GM23338 (cell line): ENCODE measurements around the gene SPTLC2. TPM values are rescaled to one million over a fixed set of nuclear protein-coding genes. Genes with fewer than 3 reads are reported as not detected.
"Not testable (repeated sequence)": the region's sequence is repeated elsewhere in the genome, so short reads cannot be mapped to it uniquely, and the experiment has no call there.

Experiments
- ATAC-seq: fragments of 200-7000 bp; cut with Tn5 transposase; 3 replicates; pipeline ENCODE4 v1.9.1; 2020
- DNase-seq: peaks from one replicate; pipeline ENCODE4 v3.0.0-alpha.2; 2015; ENCODE audit warnings: low spot score
- H2AFZ ChIP-seq: fragments of 200-600 bp; sonication (generic); 2 replicates; pipeline ENCODE4 v1.8.0; 2016; ENCODE audit warnings: antibody characterized with exemption, mild to moderate bottlenecking, moderate library complexity
- H3F3A ChIP-seq: fragments of 200-600 bp; sonication (generic); replicated peaks from 2 replicates; pipeline ENCODE4 v1.8.0; 2017; ENCODE audit warnings: antibody characterized with exemption, mixed run types, low read depth
- H3K27ac ChIP-seq: fragments of 200-600 bp; sonication (generic); 2 replicates; pipeline ENCODE4 v1.6.1; 2016; ENCODE audit warnings: low read depth
- H3K27me3 ChIP-seq: fragments of 200-600 bp; sonication (generic); 2 replicates; pipeline ENCODE4 v1.8.0; 2016; ENCODE audit warnings: mild to moderate bottlenecking, mixed run types, moderate library complexity; ENCODE audit not compliant: insufficient read depth
- H3K36me3 ChIP-seq: fragments of 200-600 bp; sonication (generic); 2 replicates; pipeline ENCODE4 v1.8.0; 2016; ENCODE audit warnings: mild to moderate bottlenecking; ENCODE audit not compliant: insufficient read depth
- H3K4me1 ChIP-seq: fragments of 200-600 bp; sonication (generic); 2 replicates; pipeline ENCODE4 v1.8.0; 2016; ENCODE audit warnings: mild to moderate bottlenecking, moderate library complexity; ENCODE audit not compliant: insufficient read depth
- H3K4me2 ChIP-seq: fragments of 200-600 bp; sonication (generic); 2 replicates; pipeline ENCODE4 v1.7.1; 2017; ENCODE audit warnings: mixed run types
- H3K4me3 ChIP-seq: fragments of 200-600 bp; sonication (generic); 2 replicates; pipeline ENCODE4 v1.6.1; 2016; ENCODE audit warnings: mixed run types
- H3K79me2 ChIP-seq: fragments of 200-600 bp; sonication (generic); replicated peaks from 2 replicates; pipeline ENCODE4 v1.8.0; 2017; ENCODE audit warnings: mild to moderate bottlenecking; ENCODE audit not compliant: insufficient read depth
- H3K9me2 ChIP-seq: fragments of 200-600 bp; sonication (generic); 2 replicates; pipeline ENCODE4 v1.8.0; 2017; ENCODE audit not compliant: insufficient read depth
- H4K20me1 ChIP-seq: fragments of 200-600 bp; sonication (generic); replicated peaks from 2 replicates; pipeline ENCODE4 v1.8.0; 2017; ENCODE audit warnings: mild to moderate bottlenecking; ENCODE audit not compliant: insufficient read depth
- H3K27ac Mint-ChIP-seq: 2 replicates; pipeline ENCODE4 v1.8.0; 2020; ENCODE audit warnings: inconsistent platforms, mild to moderate bottlenecking, moderate library complexity, mixed read lengths
- H3K27me3 Mint-ChIP-seq: 3 replicates; pipeline ENCODE4 v1.8.0; 2022; ENCODE audit warnings: low read depth, mild to moderate bottlenecking, moderate library complexity, mixed read lengths, inconsistent platforms; ENCODE audit not compliant: insufficient read depth, poor library complexity
- H3K36me3 Mint-ChIP-seq: 3 replicates; pipeline ENCODE4 v1.8.0; 2021; ENCODE audit warnings: low read depth, mild to moderate bottlenecking, inconsistent platforms, moderate library complexity, mixed read lengths
- H3K4me1 Mint-ChIP-seq: 3 replicates; pipeline ENCODE4 v1.8.0; 2020; ENCODE audit warnings: mild to moderate bottlenecking, inconsistent platforms, mixed read lengths
- H3K4me3 Mint-ChIP-seq: 3 replicates; pipeline ENCODE4 v1.8.0; 2021; ENCODE audit warnings: moderate library complexity, mild to moderate bottlenecking, inconsistent platforms, mixed read lengths
- H3K9me3 Mint-ChIP-seq: 3 replicates; pipeline ENCODE4 v1.8.0; 2020; ENCODE audit warnings: moderate library complexity, mild to moderate bottlenecking, inconsistent platforms, mixed read lengths
- CTCF ChIP-seq, 2 experiments: fragments of 200-600 bp in 1 of 2; sonication (generic) in 1 of 2; conservative IDR thresholded peaks; 2 replicates each; pipeline versions ENCODE4 v1.5.1 to v1.6.1; 2016 to 2017; ENCODE audit warnings: antibody characterized with exemption in 2 of 2, low read depth in 2 of 2, mild to moderate bottlenecking in 2 of 2, moderate library complexity in 1 of 2
- ETS1 ChIP-seq: IDR thresholded peaks from 2 replicates; pipeline ENCODE4 v1.6.1; 2016; ENCODE audit warnings: antibody characterized with exemption
- EZH2 ChIP-seq: fragments of 200-600 bp; sonication (generic); IDR thresholded peaks from one replicate; pipeline ENCODE4 v1.8.0; 2017; ENCODE audit warnings: antibody characterized with exemption, mild to moderate bottlenecking, low read depth; ENCODE audit not compliant: unreplicated experiment
- EZH2phosphoT487 ChIP-seq: fragments of 200-600 bp; sonication (generic); IDR thresholded peaks from one replicate; pipeline ENCODE4 v1.8.1; 2018; ENCODE audit warnings: antibody characterized with exemption; ENCODE audit not compliant: unreplicated experiment
- JUNB ChIP-seq: IDR thresholded peaks from one replicate; pipeline ENCODE4 v1.6.1; 2016; ENCODE audit warnings: antibody characterized with exemption; ENCODE audit not compliant: unreplicated experiment
- NANOG ChIP-seq: IDR thresholded peaks from 2 replicates; pipeline ENCODE4 v1.6.1; 2016; ENCODE audit warnings: antibody characterized with exemption, borderline replicate concordance
- STAT1 ChIP-seq: IDR thresholded peaks from one replicate; pipeline ENCODE4 v1.6.1; 2016; ENCODE audit warnings: antibody characterized with exemption; ENCODE audit not compliant: unreplicated experiment
- ZNF114 ChIP-seq: fragments of 250-450 bp; sonication (Bioruptor Pico); IDR thresholded peaks from 2 replicates; pipeline ENCODE4 v1.5.0; 2020; ENCODE audit warnings: mild to moderate bottlenecking, moderate library complexity
- ZNF331 ChIP-seq: fragments of 250-450 bp; sonication (Bioruptor Pico); IDR thresholded peaks from 2 replicates; pipeline ENCODE4 v1.5.0; 2020; ENCODE audit warnings: low read depth, mild to moderate bottlenecking, moderate library complexity
- polyA plus RNA-seq: library from polyadenylated mRNA; unstranded; fragments of >200 nt; fragmentation: Nextera tagmentation; extraction: Ambion mirVana; gene quantifications from 2 replicates; pipeline ENCODE4 v1.2.1, GENCODE V29; 2016
- total RNA-seq: library from RNA; depleted of rRNA; stranded (reverse); fragments of >200 nt; shearing (Covaris generic); gene quantifications from 2 replicates; pipeline ENCODE4 v1.2.3, GENCODE V29; 2014
- TF ChIP-seq, protein P1 (sequence below): IDR thresholded peaks from one replicate; pipeline ENCODE4 v1.6.1; 2018; ENCODE audit warnings: antibody characterized with exemption; ENCODE audit not compliant: unreplicated experiment

Gene SPTLC2
- total and polyA plus RNA-seq, 2 experiments from 2014 or later: 22.3 to 38.9 TPM

GRCh38 chr14:77529963-77530362 is 86.5 kb downstream of the SPTLC2 start (continued):
- TF ChIP-seq, protein P1, sequence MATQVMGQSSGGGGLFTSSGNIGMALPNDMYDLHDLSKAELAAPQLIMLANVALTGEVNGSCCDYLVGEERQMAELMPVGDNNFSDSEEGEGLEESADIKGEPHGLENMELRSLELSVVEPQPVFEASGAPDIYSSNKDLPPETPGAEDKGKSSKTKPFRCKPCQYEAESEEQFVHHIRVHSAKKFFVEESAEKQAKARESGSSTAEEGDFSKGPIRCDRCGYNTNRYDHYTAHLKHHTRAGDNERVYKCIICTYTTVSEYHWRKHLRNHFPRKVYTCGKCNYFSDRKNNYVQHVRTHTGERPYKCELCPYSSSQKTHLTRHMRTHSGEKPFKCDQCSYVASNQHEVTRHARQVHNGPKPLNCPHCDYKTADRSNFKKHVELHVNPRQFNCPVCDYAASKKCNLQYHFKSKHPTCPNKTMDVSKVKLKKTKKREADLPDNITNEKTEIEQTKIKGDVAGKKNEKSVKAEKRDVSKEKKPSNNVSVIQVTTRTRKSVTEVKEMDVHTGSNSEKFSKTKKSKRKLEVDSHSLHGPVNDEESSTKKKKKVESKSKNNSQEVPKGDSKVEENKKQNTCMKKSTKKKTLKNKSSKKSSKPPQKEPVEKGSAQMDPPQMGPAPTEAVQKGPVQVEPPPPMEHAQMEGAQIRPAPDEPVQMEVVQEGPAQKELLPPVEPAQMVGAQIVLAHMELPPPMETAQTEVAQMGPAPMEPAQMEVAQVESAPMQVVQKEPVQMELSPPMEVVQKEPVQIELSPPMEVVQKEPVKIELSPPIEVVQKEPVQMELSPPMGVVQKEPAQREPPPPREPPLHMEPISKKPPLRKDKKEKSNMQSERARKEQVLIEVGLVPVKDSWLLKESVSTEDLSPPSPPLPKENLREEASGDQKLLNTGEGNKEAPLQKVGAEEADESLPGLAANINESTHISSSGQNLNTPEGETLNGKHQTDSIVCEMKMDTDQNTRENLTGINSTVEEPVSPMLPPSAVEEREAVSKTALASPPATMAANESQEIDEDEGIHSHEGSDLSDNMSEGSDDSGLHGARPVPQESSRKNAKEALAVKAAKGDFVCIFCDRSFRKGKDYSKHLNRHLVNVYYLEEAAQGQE: no peak
- no peak for TF ChIP-seq CTCF (conservative IDR thresholded peaks at IDR 0.05; ENCODE audit: low read depth in 2 of 2)
- no peak for TF ChIP-seq ZNF114
- no peak for TF ChIP-seq JUNB
- no peak for TF ChIP-seq EZH2phosphoT487
- TF ChIP-seq NANOG: no peak
- TF ChIP-seq ZNF331 (CRISPR knock-in tag): no peak
- no peak for TF ChIP-seq STAT1
- TF ChIP-seq ETS1: no peak
- no peak for TF ChIP-seq EZH2

DNA sequence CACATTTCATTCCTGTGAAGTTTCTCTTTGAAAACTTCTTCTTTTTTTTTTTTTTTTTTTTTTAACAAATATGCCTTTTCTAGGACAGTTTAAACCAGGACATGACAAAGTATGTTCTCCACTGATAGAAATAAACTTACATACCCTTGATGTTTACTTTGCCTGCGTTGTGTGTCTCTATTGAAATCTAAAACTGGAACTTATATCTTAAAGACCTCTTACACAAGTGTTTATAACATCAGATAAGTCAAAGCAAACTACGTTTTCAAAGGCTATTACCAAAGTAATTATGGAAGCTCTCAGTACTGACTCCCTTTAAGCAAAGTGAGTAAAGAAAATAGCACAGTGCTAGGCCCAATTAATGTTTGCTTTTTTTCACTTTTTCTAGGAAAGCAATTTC is 87.2 kb downstream of the SPTLC2 start:
- Histone ChIP-seq H2AFZ (no peak overlapping the region), H3K4me1 (no peaks in the 10 kb centered on the region), H3K4me2 (no peak overlapping the region), H3K27me3 (no peaks in the 10 kb centered on the region), H3K79me2 (no peaks in the 10 kb centered on the region), H4K20me1 (no peaks in the 10 kb centered on the region), H3F3A (no peaks in the 10 kb centered on the region), H3K9me2 (no peaks in the 10 kb centered on the region), H3K36me3 (no peaks in the 10 kb centered on the region), H3K27ac (no peak overlapping the region), H3K4me3 (no peak overlapping the region)
- Mint-ChIP-seq H3K27me3 (no peaks in the 10 kb centered on the region), H3K9me3 (no peaks in the 10 kb centered on the region), H3K27ac (no peak overlapping the region), H3K36me3 (peaks cover 7% of the 10 kb centered on the region; the same call in 2 of the 3 replicates), H3K4me3 (no peak overlapping the region), H3K4me1 (no peaks in the 10 kb centered on the region)
- TF ChIP-seq CTCF (conservative IDR thresholded peaks at IDR 0.05; ENCODE audit: low read depth in 2 of 2): no peak
- TF ChIP-seq EZH2phosphoT487: no peak
- no peak for TF ChIP-seq STAT1
- no peak for DNase-seq
- ATAC-seq: no peak

DNA sequence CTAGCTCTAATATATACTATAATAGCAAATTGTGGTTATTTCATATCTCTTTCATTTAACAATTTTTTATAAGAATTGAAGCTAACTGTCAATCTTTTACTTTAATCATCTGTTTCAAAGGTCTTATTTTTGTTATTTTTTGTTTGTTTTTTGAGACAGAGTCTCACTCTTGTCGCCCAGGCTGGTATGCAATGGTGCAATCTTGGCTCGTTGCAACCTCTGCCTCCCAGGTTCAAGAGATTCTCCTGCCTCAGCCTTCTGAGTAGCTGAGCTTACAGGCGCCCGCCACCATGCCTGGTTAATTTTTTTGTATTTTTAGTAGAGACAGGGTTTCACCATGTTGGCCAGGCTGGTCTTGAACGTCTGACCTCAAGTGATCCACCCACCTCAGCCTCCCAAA is 87.7 kb downstream of the SPTLC2 start:
- not testable (repeated sequence) for H3K27ac Mint-ChIP-seq, H3K9me2 ChIP-seq, H3K4me1 Mint-ChIP-seq, DNase-seq, H3K36me3 ChIP-seq, H3K4me3 ChIP-seq, H3K27me3 ChIP-seq, H4K20me1 ChIP-seq, H3K9me3 Mint-ChIP-seq, H3K4me1 ChIP-seq, ATAC-seq, H2AFZ ChIP-seq, H3K4me3 Mint-ChIP-seq, H3K27me3 Mint-ChIP-seq, H3K79me2 ChIP-seq, H3F3A ChIP-seq, H3K27ac ChIP-seq, H3K36me3 Mint-ChIP-seq, H3K4me2 ChIP-seq
